Osteoblast (primary cell): ENCODE results near the gene SPTBN1. TPM values are rescaled to one million over a fixed set of nuclear protein-coding genes. Genes with fewer than 3 reads are reported as not detected.

Experiments used
- DNase-seq: peaks from one replicate; pipeline ENCODE4 v3.0.0; 2011; ENCODE audit warnings: low spot score, mixed read lengths; ENCODE audit not compliant: insufficient read length; ENCODE audit errors: missing footprints
- H2AFZ ChIP-seq: 2 replicates; pipeline ENCODE4 v1.6.0; 2011; ENCODE audit warnings: mild to moderate bottlenecking, low read length
- H3K27ac ChIP-seq: 2 replicates; pipeline ENCODE4 v1.5.1; 2011; ENCODE audit warnings: mild to moderate bottlenecking, low read depth, low read length, moderate library complexity
- H3K27me3 ChIP-seq: 2 replicates; pipeline ENCODE4 v1.6.0; 2012; ENCODE audit warnings: mild to moderate bottlenecking, control low read depth, inconsistent platforms, low read length, moderate library complexity; ENCODE audit not compliant: insufficient read depth
- H3K36me3 ChIP-seq: 2 replicates; pipeline ENCODE4 v1.5.1; 2011; ENCODE audit warnings: mild to moderate bottlenecking, low read length, control low read depth, moderate library complexity; ENCODE audit not compliant: insufficient read depth
- H3K4me1 ChIP-seq: 2 replicates; pipeline ENCODE4 v1.5.1; 2011; ENCODE audit warnings: mild to moderate bottlenecking, low read length, control low read depth, moderate library complexity; ENCODE audit not compliant: insufficient read depth
- H3K4me2 ChIP-seq: 2 replicates; pipeline ENCODE4 v1.6.0; 2011; ENCODE audit warnings: mild to moderate bottlenecking, low read length; ENCODE audit not compliant: insufficient read depth
- H3K4me3 ChIP-seq: fragments of 200-600 bp; sonication (generic); 3 replicates; pipeline ENCODE4 v1.5.1; 2012; ENCODE audit warnings: mild to moderate bottlenecking, low read length, inconsistent platforms; ENCODE audit not compliant: insufficient read depth
- H3K79me2 ChIP-seq: 2 replicates; pipeline ENCODE4 v1.6.0; 2012; ENCODE audit warnings: mild to moderate bottlenecking, low read length, control low read depth, inconsistent platforms; ENCODE audit not compliant: insufficient read depth
- H3K9me3 ChIP-seq: 2 replicates; pipeline ENCODE4 v1.5.1; 2011; ENCODE audit warnings: low read depth, low read length, control low read depth
- H4K20me1 ChIP-seq: 2 replicates; pipeline ENCODE4 v1.6.0; 2012; ENCODE audit warnings: mild to moderate bottlenecking, low read length, control low read depth; ENCODE audit not compliant: insufficient read depth
- total RNA-seq: library from RNA; depleted of rRNA; stranded (reverse); fragments of >200 nt; gene quantifications from 2 replicates; pipeline ENCODE4 v1.2.3, GENCODE V29; 2012
- TF ChIP-seq, protein P1 (sequence below): IDR thresholded peaks from 2 replicates; pipeline ENCODE4 v1.5.1; 2011; ENCODE audit warnings: mild to moderate bottlenecking, low read depth, low read length, moderate library complexity; ENCODE audit errors: extremely low read depth

Gene SPTBN1
- total RNA-seq, 1 donor: 249 TPM

- DNase-seq: no peak
- Histone ChIP-seq H3K4me3 (no peak overlapping the region), H3K79me2 (peaks cover 89% of the 10 kb centered on the region), H3K27me3 (no peaks in the 10 kb centered on the region), H2AFZ (no peak overlapping the region), H3K27ac (peak overlapping the region; percentile 55), H3K36me3 (no peaks in the 10 kb centered on the region), H3K4me1 (peaks cover 29% of the 10 kb centered on the region), H3K4me2 (peak overlapping the region; percentile 35), H4K20me1 (peaks cover 29% of the 10 kb centered on the region), H3K9me3 (no peaks in the 10 kb centered on the region)
- TF ChIP-seq, protein P1, sequence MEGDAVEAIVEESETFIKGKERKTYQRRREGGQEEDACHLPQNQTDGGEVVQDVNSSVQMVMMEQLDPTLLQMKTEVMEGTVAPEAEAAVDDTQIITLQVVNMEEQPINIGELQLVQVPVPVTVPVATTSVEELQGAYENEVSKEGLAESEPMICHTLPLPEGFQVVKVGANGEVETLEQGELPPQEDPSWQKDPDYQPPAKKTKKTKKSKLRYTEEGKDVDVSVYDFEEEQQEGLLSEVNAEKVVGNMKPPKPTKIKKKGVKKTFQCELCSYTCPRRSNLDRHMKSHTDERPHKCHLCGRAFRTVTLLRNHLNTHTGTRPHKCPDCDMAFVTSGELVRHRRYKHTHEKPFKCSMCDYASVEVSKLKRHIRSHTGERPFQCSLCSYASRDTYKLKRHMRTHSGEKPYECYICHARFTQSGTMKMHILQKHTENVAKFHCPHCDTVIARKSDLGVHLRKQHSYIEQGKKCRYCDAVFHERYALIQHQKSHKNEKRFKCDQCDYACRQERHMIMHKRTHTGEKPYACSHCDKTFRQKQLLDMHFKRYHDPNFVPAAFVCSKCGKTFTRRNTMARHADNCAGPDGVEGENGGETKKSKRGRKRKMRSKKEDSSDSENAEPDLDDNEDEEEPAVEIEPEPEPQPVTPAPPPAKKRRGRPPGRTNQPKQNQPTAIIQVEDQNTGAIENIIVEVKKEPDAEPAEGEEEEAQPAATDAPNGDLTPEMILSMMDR: no peak
Observed at GRCh38 chr2:54519841-54520459, 63.8 kb downstream of the SPTBN1 start.

DNA sequence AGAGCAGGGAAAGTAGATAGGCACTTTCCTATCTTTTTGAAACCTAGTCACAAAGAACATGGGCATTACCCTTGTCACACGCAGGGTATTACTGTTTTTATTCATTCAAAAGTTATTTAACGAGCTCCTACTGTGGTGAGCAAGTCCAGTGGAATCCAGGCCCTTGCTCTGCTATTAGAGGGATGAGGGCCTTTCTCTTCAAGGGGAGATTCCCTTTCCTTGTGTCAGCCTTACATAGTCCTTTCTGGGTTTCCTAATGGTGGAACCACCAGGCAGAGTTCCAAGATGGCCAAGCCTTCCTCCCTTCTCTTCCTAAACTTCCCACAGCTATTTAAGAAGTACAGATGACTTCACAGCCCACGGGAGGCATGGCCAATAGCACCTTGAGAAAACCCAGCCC is 64.6 kb downstream of the SPTBN1 start:
- peak overlapping the region; percentile 37 for H3K4me2 ChIP-seq
- H2AFZ ChIP-seq: no peak overlapping the region
- H3K36me3 ChIP-seq: no peaks in the 10 kb centered on the region
- H3K79me2 ChIP-seq: peaks cover 89% of the 10 kb centered on the region
- TF ChIP-seq, protein P1: no peak
- no peaks in the 10 kb centered on the region for H3K27me3 ChIP-seq
- peak overlapping the region; percentile 81 for H3K27ac ChIP-seq
- H3K9me3 ChIP-seq: no peaks in the 10 kb centered on the region
- H3K4me1 ChIP-seq: peaks cover 30% of the 10 kb centered on the region
- H4K20me1 ChIP-seq: peaks cover 27% of the 10 kb centered on the region
- no peak overlapping the region for H3K4me3 ChIP-seq
- DNase-seq: peak; percentile 71

GRCh38 chr2:54522624-54523281 is 66.6 kb downstream of the SPTBN1 start:
- peaks cover 30% of the 10 kb centered on the region for H3K4me1 ChIP-seq
- peaks cover 21% of the 10 kb centered on the region for H3K36me3 ChIP-seq
- H3K4me3 ChIP-seq: no peak overlapping the region
- no peaks in the 10 kb centered on the region for H3K9me3 ChIP-seq
- TF ChIP-seq, protein P1: peak; percentile 53
- peaks cover 91% of the 10 kb centered on the region for H3K79me2 ChIP-seq
- no peak overlapping the region for H2AFZ ChIP-seq
- no peaks in the 10 kb centered on the region for H3K27me3 ChIP-seq
- H4K20me1 ChIP-seq: peaks cover 24% of the 10 kb centered on the region
- no peak for DNase-seq
- H3K4me2 ChIP-seq: no peak overlapping the region
- H3K27ac ChIP-seq: peak overlapping the region; percentile 13

GRCh38 chr2:54523324-54523959 is 67.3 kb downstream of the SPTBN1 start:
- Histone ChIP-seq H3K4me3 (no peak overlapping the region), H3K9me3 (no peaks in the 10 kb centered on the region), H3K4me1 (peaks cover 34% of the 10 kb centered on the region), H3K4me2 (no peak overlapping the region), H3K27ac (peak overlapping the region; percentile 13), H3K79me2 (peaks cover 91% of the 10 kb centered on the region), H3K36me3 (peaks cover 26% of the 10 kb centered on the region), H4K20me1 (peaks cover 24% of the 10 kb centered on the region), H2AFZ (no peak overlapping the region), H3K27me3 (no peaks in the 10 kb centered on the region)
- TF ChIP-seq, protein P1: no peak
- no peak for DNase-seq
